Gastrocnemius medialis (tissue), 4 donors: Measurements from ENCODE around the gene GDA.

ENCODE experiments used
- POLR2A ChIP-seq, 2 donors: fragments of 450-650 bp; IDR thresholded peaks; one replicate each; pipeline ENCODE4 v1.6.1; 2017; ENCODE audit warnings: antibody characterized with exemption in 2 of 2, mild to moderate bottlenecking in 2 of 2, moderate library complexity in 2 of 2
- TF ChIP-seq, protein P1 (sequence below), 5 experiments: fragments of 450-650 bp in 3 of 5; fragments of 200-600 bp in 2 of 5; sonication (generic) in 2 of 5; IDR thresholded peaks in 4 of 5; conservative IDR thresholded peaks in 1 of 5; 1 replicate in 4 of 5; 2 replicates in 1 of 5; pipeline ENCODE4 v1.5.1; 2016 to 2019; ENCODE audit warnings: antibody characterized with exemption in 5 of 5, mild to moderate bottlenecking in 3 of 5, moderate library complexity in 3 of 5

GRCh38 chr9:72280913-72281500 lies 131.8 kb downstream of the GDA start:
- TF ChIP-seq, protein P1, sequence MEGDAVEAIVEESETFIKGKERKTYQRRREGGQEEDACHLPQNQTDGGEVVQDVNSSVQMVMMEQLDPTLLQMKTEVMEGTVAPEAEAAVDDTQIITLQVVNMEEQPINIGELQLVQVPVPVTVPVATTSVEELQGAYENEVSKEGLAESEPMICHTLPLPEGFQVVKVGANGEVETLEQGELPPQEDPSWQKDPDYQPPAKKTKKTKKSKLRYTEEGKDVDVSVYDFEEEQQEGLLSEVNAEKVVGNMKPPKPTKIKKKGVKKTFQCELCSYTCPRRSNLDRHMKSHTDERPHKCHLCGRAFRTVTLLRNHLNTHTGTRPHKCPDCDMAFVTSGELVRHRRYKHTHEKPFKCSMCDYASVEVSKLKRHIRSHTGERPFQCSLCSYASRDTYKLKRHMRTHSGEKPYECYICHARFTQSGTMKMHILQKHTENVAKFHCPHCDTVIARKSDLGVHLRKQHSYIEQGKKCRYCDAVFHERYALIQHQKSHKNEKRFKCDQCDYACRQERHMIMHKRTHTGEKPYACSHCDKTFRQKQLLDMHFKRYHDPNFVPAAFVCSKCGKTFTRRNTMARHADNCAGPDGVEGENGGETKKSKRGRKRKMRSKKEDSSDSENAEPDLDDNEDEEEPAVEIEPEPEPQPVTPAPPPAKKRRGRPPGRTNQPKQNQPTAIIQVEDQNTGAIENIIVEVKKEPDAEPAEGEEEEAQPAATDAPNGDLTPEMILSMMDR (IDR thresholded peaks at IDR 0.05 in 4 of 5, conservative IDR thresholded peaks at IDR 0.05 in 1 of 5): peak; percentile 81 to 93 (median 86)
- no peak for TF ChIP-seq POLR2A (IDR thresholded peaks at IDR 0.05)
